ENCODE measurements around the gene DRAM1. TPM values are rescaled to one million over a fixed set of nuclear protein-coding genes. Genes with fewer than 3 reads are reported as not detected.

Gene DRAM1
- total and polyA plus RNA-seq, 2 experiments from 2014 or later = 0.06 to 0.56 TPM

DNA sequence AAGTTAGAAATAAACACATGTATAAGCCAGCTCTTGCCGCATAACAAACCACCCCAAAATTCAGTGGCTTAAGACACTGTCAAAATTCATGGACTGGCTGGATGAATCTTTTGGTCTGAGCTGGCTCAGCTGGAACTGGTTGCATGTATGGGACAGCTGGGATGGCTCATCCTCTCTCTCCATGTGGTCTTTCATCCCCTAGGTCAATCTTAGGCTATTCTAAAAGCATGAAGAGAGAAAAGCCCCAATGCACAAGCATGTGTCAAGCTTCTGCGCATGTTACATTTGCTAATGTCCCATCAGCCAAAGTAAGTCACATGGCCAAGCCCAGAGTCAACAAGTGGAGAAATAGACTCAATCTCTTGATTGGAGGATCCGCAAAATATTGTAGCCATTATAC is 71.0 kb downstream of the DRAM1 start:
- TF ChIP-seq, protein P1, sequence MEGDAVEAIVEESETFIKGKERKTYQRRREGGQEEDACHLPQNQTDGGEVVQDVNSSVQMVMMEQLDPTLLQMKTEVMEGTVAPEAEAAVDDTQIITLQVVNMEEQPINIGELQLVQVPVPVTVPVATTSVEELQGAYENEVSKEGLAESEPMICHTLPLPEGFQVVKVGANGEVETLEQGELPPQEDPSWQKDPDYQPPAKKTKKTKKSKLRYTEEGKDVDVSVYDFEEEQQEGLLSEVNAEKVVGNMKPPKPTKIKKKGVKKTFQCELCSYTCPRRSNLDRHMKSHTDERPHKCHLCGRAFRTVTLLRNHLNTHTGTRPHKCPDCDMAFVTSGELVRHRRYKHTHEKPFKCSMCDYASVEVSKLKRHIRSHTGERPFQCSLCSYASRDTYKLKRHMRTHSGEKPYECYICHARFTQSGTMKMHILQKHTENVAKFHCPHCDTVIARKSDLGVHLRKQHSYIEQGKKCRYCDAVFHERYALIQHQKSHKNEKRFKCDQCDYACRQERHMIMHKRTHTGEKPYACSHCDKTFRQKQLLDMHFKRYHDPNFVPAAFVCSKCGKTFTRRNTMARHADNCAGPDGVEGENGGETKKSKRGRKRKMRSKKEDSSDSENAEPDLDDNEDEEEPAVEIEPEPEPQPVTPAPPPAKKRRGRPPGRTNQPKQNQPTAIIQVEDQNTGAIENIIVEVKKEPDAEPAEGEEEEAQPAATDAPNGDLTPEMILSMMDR (IDR thresholded peaks at IDR 0.05; ENCODE audit: low read depth, low read length) = no peak
- Histone ChIP-seq H3K36me3 (no peaks in the 10 kb centered on the region), H3K4me1 (ENCODE audit: low read depth) (no peaks in the 10 kb centered on the region)

DNA sequence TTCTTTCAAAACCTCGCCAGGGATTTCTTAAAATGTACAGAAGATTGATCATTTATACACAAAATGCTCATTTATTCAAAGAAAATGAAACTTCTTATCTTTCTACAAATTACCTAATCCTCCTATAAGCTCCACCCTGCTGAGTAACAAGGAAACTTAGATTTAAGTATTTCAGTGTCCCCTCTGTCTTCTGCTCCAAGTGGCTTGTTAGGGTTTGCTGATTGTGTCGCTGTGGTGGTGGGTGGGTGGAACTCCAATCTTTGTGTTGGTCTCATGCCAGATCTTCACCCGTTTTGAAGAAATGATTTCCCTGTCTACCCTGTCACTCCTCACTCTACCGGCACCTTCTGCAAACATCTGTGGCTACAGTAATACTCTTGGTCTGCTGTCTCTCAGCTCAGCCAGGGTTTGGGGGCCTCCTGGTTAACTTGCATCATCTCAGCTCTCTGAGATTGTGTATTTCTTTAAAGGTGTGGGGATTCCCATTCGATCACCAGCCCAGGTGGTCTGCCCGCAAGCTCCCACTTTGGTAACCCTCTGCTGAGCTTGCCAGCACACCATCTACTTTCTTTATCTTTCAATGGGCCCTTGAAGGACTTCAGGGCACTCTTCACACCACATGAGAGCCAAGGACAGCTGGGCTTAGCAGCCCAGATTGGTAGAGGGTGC is 73.8 kb downstream of the DRAM1 start:
- no peak for DNase-seq (ENCODE audit: low read depth in 1 of 2, low spot score in 1 of 2)
- TF ChIP-seq, protein P1 (IDR thresholded peaks at IDR 0.05; ENCODE audit: low read depth, low read length) = no peak
- Histone ChIP-seq H3K4me1 (ENCODE audit: low read depth) (no peaks in the 10 kb centered on the region), H3K9me3 (ENCODE audit: low read depth) (no peaks in the 10 kb centered on the region), H3K27ac (no peak overlapping the region), H3K27me3 (no peaks in the 10 kb centered on the region), H3K36me3 (no peaks in the 10 kb centered on the region), H3K4me3 (no peak overlapping the region)

More for the DNA sequence above, 71.0 kb downstream of the DRAM1 start:
- no peak overlapping the region for H3K4me3 ChIP-seq
- DNase-seq (ENCODE audit: low read depth in 1 of 2, low spot score in 1 of 2) = no peak
- no peaks in the 10 kb centered on the region for H3K9me3 ChIP-seq (ENCODE audit: low read depth)
- no peak overlapping the region for H3K27ac ChIP-seq
- H3K27me3 ChIP-seq = no peaks in the 10 kb centered on the region

DNA sequence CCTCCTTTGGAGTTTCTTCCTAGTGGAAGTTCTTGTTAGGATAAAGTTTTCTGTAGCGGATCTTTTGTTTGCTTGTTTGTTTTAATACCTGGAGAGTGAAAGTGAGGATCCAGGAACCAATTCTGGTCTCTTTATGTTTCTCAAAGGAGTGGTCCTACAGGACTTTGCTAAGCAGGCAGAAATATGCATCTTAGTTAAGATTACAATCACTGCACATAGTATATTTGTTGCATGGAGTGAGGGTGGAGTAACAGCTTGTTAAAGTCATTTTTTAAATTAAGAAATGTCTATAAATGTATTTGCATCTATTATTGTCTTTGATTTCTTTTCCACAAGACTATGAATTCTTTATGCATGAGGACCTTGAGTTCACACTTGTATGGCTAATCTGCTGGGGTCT is 76.7 kb downstream of the DRAM1 start:
- no peak for DNase-seq (ENCODE audit: low read depth in 1 of 2, low spot score in 1 of 2)
- Histone ChIP-seq H3K4me1 (ENCODE audit: low read depth) (no peaks in the 10 kb centered on the region), H3K27me3 (no peaks in the 10 kb centered on the region), H3K4me3 (no peak overlapping the region), H3K9me3 (ENCODE audit: low read depth) (no peaks in the 10 kb centered on the region), H3K27ac (no peak overlapping the region), H3K36me3 (no peaks in the 10 kb centered on the region)
- TF ChIP-seq, protein P1 (IDR thresholded peaks at IDR 0.05; ENCODE audit: low read depth, low read length) = no peak

DNA sequence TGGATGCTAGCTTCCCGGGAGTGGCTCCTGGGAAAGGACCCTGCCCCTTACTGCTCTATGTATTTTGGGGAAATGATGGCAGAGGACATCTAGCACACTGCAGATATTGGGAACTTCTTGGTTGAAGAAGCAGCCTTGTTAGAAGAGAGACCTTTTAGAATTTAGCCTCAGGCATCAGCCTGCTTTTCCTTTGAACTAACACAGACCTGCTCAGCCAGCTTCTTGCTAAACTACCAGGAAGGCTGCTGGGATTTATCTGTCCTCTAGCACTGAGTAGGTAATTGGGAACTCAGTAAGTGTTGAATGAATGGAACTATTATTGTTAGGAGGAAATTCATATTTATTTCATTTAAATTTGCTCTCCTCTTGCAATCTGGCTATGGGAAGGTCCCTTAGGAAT is 77.3 kb downstream of the DRAM1 start:
- Histone ChIP-seq H3K36me3 (no peaks in the 10 kb centered on the region), H3K4me1 (ENCODE audit: low read depth) (no peaks in the 10 kb centered on the region), H3K27ac (no peak overlapping the region), H3K9me3 (ENCODE audit: low read depth) (no peaks in the 10 kb centered on the region), H3K4me3 (no peak overlapping the region), H3K27me3 (no peaks in the 10 kb centered on the region)
- TF ChIP-seq, protein P1 (IDR thresholded peaks at IDR 0.05; ENCODE audit: low read depth, low read length) = no peak
- DNase-seq (ENCODE audit: low read depth in 1 of 2, low spot score in 1 of 2) = no peak

DNA sequence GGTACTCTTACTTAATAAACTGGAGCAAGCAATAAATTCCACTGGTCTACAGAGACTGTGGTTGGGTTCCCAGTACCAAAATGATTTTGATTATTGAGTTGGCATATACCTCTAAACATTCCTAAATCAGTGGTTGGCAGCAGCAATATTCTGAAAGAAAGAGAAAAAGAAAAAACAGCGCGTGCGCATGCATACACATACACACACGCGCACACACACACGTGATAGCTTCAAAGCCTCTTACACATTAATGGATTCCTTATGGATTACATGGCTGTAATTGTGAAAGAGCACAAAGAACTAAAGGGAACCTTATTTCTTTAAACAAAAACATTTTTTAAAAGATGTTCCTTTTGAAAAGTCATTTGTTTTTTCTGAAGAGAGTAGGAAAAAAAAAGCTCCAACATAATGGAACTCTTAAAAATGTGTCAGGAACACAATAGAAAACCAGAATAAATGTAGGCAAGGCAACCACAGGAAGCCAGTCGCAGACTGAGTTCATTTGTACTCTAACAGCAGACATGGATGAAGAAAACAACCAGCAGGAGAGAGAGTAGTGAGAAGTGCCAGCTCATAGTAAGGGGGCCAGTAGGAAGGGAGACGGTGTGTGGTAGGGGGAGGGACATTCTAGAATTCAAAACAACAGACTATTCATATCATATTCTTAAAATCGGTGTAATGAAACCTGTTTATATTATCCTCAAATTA is 80.0 kb downstream of the DRAM1 start:
- H3K27me3 ChIP-seq = no peaks in the 10 kb centered on the region
- H3K36me3 ChIP-seq = no peaks in the 10 kb centered on the region
- TF ChIP-seq, protein P1 (IDR thresholded peaks at IDR 0.05; ENCODE audit: low read depth, low read length) = no peak

More for the DNA sequence above, 80.0 kb downstream of the DRAM1 start:
- no peak overlapping the region for H3K27ac ChIP-seq
- DNase-seq (ENCODE audit: low read depth in 1 of 2, low spot score in 1 of 2) = no peak
- H3K9me3 ChIP-seq (ENCODE audit: low read depth) = no peaks in the 10 kb centered on the region
- H3K4me1 ChIP-seq (ENCODE audit: low read depth) = no peaks in the 10 kb centered on the region
- no peak overlapping the region for H3K4me3 ChIP-seq

Measured in cardiac muscle cell (in vitro differentiated cells and primary cell).